Esophagus mucosa (tissue), 1 donor: ENCODE data around the gene HOXB1. TPM values are rescaled to one million over a fixed set of nuclear protein-coding genes. Genes with fewer than 3 reads are reported as not detected.

ENCODE experiments used
- ATAC-seq: fragments of 200-7000 bp; cut with Tn5 transposase; one replicate; pipeline ENCODE4 v1.9.1; 2020
- total RNA-seq: library from RNA; stranded (reverse); gene quantifications from one replicate; pipeline ENCODE4 v1.2.4, GENCODE V29; 2023
- donor health status: DM: yes; HTN: yes; CAD: no.

HOXB1 gene
- total RNA-seq, 1 donor from 2014 or later, result 0.24 TPM

- ATAC-seq, result no peak
These were observed 23.8 kb upstream of the HOXB1 start for GRCh38 chr17:48554412-48555257.

DNA sequence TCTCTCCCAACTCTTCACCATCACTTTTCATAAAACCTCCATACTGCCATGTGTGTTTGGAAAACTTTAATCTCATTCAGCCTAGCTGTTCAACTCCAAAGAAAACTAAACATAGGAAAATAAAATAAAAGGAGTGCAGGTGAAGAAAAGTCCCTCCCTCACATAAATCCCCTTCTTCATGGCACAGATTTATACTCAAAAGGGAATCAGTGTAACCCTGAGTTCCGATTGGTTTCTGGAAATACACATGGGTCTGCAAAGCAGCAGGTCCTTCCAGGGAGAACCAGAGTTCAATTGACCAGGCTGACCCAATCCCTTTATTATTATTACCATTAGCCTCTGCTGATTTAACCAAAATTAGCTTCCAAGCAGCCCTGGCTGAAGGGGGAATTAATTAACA, 23.0 kb upstream of the HOXB1 start:
- no peak for ATAC-seq

DNA sequence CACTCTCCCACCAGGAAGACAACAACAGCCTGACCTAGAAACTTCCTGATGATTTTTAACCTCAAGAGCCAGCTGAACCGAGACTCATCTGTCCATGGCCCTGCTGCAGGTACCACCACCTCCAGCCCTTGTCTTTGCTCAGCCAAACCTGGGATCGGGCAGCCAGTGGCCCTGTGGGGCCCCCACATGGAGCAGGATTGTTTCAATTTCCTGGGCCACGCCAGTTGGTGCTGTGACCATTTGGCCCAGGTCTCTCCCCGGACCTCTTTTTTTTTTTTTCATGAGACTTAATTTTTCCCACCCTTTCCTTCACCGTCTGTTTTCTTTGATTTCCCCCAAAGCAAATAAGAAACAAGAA, 22.4 kb upstream of the HOXB1 start:
- no peak for ATAC-seq

DNA sequence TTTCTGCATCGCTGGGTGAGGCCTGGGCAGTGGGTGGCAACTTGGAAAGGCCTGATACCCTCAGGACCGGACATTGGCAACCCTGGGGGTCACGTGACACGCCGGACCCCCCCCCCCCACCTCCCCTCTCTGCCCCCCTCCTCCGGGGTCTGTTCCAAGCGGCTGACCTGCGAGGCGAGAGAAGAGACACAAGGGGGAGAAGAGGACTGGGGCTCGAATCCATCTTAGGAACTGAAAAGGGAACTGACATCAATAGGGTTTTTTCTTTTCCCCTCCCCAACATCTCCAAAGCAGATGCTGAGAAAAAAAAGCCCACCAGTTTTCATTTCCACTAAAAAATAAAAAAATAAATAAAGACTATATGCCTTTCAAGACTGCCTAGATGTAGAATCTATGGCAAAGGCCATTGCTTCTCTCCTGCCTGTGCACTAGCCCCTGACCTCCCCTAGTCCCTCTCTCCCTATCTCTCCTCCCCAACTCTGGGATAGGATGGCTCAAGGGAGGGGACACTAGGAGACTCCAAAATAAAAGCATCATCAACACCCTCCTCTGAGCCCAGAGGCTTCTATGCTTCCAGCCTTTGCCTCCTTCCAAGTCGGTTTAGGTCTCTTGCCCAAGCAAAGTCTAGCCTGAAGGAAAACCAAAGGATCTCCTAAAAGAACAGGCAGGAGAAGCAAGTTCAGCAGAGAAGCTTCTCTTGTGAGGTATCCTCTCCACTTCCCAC, 21.8 kb upstream of the HOXB1 start:
- no peak for ATAC-seq

DNA sequence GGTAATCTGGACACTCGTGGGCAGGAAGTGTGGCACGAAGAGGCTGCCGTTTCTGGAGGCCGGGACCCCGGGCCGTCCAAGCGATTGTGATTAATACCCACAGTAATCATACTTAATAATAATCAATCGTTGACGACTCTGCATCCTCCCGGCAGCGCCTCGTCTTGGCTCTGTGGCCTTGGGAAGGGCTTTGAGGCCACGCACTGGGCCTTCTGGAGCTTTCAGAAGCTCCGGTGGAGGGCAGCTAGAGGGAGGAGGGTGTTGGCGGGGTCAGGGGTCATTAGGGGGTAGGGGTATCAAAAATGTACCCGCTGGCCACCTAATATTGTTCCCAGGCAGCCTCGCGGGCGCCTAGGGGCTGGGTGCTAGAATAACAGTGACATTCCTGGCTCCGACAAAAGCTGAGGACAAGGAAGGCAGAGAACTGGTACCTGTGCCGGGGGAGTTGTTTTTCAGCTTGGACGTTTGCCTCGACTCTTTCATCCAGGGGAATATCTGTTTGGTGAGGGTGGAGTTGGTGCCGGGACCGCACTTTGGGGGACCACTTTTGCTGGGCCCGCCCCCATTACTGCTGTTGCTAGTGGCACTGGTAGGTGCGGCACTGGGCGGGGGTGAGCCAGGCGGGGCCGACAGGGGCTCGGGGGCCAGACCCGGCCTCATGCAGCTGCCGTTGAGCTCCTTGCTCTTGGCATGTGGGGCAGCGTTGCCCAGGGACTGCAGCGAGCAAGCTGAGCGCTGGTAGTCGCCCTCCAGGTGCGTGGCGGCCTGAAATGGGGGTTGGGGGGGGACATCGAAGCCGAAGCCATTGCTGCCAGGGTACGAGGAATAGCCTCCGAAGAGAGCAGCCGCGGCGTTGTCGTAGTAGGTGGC, 21.0 kb upstream of the HOXB1 start:
- ATAC-seq, result no peak

- no peak for ATAC-seq
These were observed 20.4 kb upstream of the HOXB1 start for GRCh38 chr17:48551214-48551555.

DNA sequence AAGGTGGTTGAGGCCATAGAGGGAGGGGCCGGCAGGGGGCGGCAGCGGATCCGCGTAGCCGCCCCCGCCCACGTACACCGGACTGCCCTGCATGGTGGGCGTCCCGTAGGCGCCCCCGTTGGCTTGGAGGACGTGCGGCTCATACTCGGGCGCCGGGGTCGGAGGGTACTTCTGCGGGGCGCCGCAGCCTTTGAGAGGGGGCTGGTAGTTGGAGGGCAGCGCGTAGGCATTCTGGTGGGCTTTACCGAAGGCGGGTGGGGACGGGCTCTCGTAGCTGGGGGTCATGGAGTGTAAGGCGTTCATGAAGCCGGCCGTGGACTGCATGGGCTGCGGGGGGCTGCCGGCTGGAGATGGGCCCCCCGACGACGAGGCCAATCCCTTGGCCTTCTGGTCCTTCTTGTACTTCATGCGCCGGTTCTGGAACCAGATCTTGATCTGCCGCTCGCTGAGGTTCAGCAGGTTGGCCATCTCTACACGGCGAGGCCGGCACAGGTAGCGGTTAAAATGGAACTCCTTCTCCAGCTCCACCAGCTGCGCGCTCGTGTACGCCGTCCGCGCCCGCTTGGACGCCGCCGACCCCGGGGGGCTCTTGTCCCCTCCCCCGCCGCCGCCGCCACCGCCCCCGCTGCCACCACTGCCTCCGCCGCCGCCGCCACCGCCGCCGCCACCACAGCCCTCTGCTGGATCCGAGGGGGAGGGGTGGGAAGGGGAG, 19.8 kb upstream of the HOXB1 start:
- no peak for ATAC-seq

- no peak for ATAC-seq
These were observed 19.2 kb upstream of the HOXB1 start for GRCh38 chr17:48549914-48550501.

DNA sequence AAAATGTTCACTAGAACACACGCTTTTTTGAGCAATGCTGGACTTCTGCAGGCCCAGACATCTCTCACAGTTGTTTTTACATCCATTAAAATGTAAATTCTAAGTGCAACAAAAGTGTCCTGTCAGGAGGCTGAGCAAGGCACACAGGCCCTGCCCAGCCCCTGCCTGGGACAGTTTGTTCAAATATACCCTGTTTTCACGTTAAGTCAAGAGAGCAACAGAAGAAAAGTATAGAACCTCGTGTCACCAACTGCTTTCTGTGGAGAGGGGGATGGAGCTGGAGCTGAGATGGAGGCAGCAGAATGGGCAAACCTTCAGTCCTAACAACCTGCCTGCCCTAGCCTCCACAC, 18.4 kb upstream of the HOXB1 start:
- ATAC-seq, result no peak

DNA sequence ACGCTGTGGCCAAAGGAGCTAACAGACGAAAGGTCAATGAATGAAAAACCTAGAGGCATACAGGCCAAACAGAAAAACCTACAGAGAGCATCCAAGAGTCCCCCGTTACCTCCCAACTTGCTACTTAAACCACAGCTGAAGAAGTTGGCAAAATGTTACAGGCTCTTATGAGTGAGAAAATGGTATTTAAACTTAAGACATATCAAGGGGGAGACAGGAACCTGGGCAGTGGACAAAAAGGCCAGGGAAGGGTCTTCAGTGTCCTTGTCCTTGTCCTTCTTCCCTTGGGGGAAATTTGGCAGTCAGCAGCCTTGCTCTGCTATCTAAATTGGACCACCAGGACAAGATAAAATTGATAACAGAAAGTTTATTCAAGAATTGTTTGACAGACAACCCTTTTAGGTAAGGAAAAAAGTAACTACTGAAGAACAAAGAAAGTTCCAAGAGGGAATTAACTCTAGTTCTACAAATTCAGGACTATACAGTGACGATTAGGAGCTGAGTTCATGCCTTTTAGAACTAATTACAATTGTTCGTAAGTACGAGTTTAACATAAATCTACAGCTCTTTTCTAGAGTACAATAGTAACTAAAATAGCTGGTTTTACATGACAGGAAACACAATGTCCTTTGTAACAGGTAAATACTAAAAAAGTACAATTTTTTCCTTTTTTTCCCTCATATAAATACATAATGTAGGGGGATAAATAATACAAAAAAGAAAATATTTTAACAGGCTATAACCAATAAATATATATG, 17.9 kb upstream of the HOXB1 start:
- ATAC-seq, result no peak

DNA sequence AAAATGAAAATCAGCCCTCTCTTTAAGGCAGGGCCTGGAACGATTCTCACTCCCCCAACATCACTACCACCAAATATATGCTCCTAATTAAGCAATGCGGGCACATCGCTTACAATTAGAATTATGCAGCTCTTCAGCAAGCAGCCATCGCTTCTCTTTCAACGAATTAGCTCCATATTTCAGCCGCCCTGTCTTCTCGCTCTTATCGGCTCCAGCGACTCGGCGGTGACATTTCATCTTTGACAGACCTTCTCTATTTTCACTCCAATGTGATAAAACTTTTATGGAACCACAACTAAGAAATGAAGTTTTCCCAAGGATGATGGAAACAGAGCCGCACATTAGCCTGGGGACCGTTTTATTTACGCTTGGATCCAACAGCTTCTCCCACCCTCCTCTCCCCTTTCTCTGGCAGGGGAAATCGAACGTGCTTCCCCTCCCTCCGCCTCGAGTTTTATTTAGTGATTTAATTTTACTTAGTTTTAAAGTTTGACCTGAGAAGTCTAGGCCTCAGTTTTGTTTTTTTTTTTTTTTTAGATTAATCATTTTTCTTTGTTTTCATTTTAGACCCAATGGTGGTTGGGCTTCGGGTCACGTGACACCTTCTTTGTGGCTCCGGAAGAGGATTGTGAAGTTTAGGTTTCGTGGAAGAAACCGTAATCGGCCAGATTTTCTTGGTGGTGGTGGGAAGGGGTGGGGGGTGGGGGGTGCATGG, 17.2 kb upstream of the HOXB1 start:
- ATAC-seq, result no peak

GRCh38 chr17:48546924-48547807, 16.4 kb upstream of the HOXB1 start:
- ATAC-seq, result no peak

- no peak for ATAC-seq
These were observed 15.5 kb upstream of the HOXB1 start for GRCh38 chr17:48546137-48546923.

- no peak for ATAC-seq
These were observed 14.7 kb upstream of the HOXB1 start for GRCh38 chr17:48545539-48545938.

GRCh38 chr17:48545022-48545375, 14.2 kb upstream of the HOXB1 start, which contains the start of gene HOXB2:
Gene HOXB2, minus strand, starts transcription at chr17:48545109. Its CDS starts 198 bp downstream, at chr17:48544911.
- no peak for ATAC-seq

- ATAC-seq, result peak; percentile 41
These were observed 13.7 kb upstream of the HOXB1 start for GRCh38 chr17:48544349-48545021.

DNA sequence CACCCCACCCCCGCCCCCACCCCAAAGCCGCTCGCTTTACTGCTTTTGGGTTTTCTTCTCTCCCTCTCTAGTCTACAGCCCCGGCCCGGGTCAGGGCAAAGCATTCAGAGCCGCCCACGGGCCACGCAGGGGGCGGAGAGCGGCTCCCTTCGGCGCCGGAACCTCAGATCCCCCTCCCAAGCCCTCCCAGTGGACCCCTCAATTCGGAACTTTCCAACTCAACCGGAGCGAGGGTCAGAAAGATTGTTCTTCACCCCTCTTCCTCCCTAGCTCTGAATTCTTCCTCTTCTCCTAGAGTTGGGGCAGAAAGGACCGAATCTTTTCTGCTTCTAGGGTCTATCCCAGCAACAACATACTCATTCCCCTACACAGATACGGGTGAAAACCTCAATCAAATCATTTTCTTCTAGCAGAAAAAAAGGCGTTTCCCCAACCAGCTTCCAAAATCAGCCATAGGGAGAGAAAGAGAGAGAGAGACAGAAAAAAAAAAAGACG, 13.1 kb upstream of the HOXB1 start:
- no peak for ATAC-seq
